UCSD-AML1 (cell line): ENCODE results near the gene PTPN3.
"Not testable (repeated sequence)": the region's sequence is repeated elsewhere in the genome, so short reads cannot be mapped to it uniquely, and the experiment has no call there.

ENCODE experiments used
- DNase-seq: peaks from one replicate; lab custom pipeline; 2025; ENCODE audit not compliant: unreplicated experiment; lab: John Stamatoyannopoulos, UW

The PTPN3 gene, protein sequence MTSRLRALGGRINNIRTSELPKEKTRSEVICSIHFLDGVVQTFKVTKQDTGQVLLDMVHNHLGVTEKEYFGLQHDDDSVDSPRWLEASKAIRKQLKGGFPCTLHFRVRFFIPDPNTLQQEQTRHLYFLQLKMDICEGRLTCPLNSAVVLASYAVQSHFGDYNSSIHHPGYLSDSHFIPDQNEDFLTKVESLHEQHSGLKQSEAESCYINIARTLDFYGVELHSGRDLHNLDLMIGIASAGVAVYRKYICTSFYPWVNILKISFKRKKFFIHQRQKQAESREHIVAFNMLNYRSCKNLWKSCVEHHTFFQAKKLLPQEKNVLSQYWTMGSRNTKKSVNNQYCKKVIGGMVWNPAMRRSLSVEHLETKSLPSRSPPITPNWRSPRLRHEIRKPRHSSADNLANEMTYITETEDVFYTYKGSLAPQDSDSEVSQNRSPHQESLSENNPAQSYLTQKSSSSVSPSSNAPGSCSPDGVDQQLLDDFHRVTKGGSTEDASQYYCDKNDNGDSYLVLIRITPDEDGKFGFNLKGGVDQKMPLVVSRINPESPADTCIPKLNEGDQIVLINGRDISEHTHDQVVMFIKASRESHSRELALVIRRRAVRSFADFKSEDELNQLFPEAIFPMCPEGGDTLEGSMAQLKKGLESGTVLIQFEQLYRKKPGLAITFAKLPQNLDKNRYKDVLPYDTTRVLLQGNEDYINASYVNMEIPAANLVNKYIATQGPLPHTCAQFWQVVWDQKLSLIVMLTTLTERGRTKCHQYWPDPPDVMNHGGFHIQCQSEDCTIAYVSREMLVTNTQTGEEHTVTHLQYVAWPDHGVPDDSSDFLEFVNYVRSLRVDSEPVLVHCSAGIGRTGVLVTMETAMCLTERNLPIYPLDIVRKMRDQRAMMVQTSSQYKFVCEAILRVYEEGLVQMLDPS

GRCh38 chr9:109498195-109499092, at the start of gene PTPN3:
TSS of gene PTPN3 (minus strand) at chr9:109498307. CDS start at chr9:109463434, 34,873 bp downstream.
- no peak for DNase-seq

GRCh38 chr9:109544954-109545353, 46.8 kb upstream of the PTPN3 start:
- not testable (repeated sequence) for DNase-seq

- DNase-seq, result no peak
These were observed 44.8 kb upstream of the PTPN3 start for GRCh38 chr9:109542922-109543321.

DNA sequence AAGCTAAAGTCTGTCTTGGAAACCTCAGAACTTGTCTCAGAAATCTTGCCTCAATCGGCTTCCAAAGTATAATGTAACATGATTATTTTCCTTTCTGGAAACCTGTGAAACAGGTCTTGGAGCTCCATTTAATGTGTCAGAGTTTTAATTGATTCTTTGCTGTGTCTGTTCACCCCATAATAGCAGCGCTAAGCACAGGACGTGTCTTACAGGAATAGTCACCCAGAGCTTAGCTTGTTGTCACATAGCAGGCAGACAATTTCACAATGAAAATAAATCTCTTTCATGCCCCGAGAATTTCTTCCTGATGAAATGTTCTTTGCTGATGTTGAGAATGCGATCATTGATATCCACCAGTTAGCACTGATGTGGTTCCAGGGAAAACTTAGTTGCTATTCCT, 40.2 kb upstream of the PTPN3 start:
- DNase-seq, result no peak

GRCh38 chr9:109537288-109537687, 39.2 kb upstream of the PTPN3 start:
- no peak for DNase-seq

DNA sequence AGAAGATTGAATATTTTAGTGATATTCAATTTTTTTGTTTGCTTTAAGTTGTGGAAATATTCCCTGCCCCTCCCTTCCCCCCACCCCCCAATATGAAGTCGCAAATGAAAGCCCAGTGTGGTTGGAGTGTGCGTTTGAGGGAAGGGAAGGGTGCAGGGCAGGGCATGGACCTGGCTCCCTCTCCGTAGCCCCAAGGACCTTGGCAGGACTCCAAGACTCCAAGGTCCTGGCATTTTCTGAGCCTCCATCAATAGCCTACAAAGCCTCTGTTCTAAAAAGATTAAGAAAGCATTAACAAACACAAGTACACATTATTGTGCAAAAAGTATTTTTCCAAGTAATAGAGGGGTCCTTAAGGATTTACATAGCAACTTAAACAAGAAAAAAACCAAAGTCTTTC, 38.8 kb upstream of the PTPN3 start:
- no peak for DNase-seq

GRCh38 chr9:109535365-109535764, 37.3 kb upstream of the PTPN3 start:
- no peak for DNase-seq

GRCh38 chr9:109534151-109534550, 36.0 kb upstream of the PTPN3 start:
- DNase-seq, result no peak

GRCh38 chr9:109532652-109533051, 34.5 kb upstream of the PTPN3 start:
- DNase-seq, result not testable (repeated sequence)

DNA sequence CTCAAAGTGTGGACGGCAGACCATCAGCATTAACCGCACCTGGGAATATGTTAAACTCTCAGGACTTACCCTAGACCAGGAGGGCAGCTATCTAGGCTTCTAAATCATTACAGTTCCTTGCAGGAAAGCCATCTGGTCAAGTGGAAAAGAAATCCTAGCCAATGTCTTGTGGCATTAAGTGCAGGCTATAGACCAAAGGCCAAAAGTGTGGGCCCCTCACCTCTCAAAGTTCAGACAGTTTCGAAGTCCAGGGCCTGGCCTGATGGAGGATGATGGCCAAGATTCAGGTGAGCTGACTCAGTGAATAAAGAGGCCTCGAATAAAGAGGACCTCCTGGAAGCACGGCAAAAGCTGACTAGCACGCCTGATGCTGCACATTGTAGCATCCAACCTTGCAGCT, 24.0 kb upstream of the PTPN3 start:
- no peak for DNase-seq

DNA sequence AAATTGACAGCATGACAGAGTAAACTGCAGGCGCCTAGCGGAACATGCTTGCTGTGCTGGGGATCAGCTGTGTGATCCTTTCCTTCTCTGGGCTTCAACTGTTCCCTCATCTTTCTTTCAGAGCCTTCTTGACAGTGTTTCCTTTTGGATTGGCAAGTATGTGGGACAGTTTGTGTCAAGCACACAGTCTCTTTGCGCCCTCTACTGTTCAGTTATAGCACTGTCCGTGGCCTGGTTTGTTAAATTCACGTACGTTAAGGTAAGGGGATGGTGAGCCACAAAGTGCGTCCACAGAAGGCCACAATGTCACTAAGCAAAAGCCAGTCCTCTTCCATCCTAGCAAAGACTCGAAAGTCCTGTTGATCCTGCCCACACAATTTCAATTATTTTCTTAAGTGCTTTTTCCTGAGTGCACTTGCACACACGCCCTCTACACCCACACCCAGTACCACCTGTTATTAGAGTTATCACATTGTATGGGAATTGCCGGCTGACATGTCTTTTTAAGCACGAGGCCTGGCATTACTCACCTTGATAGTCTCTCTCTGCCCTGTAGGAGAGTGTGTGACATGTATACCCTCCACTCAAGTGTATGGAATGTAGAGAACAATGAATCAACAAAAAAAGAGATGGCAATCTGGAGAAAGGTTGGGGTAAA, 22.5 kb upstream of the PTPN3 start:
- peak; percentile 28 for DNase-seq

GRCh38 chr9:109519366-109519765, 21.3 kb upstream of the PTPN3 start:
- DNase-seq, result no peak

DNA sequence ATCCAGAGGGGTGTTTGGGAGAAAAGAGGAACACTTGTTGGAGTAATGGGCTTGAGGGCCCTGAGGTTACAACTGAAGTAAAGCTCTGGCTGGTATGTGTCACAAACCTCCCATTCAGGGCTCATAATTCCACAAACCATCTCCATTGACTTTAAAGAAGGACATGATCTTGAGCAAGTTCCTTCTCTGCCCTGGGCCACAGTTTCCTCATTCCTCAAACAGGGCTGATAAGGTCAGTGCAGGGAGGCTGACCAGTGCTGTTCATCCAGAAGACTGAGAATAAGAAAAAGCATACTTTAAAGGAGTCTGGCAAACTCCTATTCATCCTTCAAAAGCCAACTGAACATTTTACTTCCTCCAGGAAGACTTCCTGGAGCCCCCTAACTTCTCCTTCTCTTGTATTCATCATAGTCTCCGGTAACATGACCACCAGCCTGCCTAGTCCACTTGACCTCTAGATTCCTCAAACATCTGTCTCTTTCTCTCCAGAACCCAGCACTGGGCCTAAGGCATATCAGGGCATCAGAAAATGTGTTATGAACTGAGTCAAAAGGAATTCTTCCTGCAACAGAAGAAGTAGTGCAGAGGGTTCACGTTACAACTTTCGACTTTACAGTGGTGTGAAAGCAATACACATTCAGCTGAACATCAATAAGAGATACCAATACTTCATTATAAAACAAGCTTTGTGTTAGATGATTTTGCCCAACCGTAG, 20.7 kb upstream of the PTPN3 start:
- no peak for DNase-seq

DNA sequence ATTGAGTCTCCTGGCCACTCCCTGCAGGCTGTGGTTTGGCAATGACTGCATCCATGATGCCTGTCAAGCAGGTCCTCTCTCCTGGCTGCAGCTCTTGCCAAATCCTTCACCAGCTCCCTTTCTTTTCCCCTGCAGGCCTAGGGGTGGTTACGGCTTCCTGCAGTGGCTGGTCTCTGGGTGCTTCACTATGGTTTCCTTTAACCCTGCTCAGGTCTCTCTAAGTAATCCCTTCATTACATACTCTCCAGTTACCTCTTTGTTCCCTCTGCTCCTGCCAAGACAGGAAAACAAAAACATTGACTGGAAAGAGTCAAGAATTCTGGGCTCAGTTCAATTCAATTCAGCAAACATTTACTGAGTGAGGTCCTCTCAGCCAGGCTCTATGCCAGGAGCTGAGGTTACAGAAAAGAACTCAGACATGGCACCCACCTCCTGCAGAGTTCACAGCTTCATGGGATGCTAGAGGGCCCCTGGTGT, 19.8 kb upstream of the PTPN3 start:
- DNase-seq, result no peak

GRCh38 chr9:109513871-109514270, 15.8 kb upstream of the PTPN3 start:
- no peak for DNase-seq

GRCh38 chr9:109512170-109512756, 14.2 kb upstream of the PTPN3 start:
- no peak for DNase-seq

DNA sequence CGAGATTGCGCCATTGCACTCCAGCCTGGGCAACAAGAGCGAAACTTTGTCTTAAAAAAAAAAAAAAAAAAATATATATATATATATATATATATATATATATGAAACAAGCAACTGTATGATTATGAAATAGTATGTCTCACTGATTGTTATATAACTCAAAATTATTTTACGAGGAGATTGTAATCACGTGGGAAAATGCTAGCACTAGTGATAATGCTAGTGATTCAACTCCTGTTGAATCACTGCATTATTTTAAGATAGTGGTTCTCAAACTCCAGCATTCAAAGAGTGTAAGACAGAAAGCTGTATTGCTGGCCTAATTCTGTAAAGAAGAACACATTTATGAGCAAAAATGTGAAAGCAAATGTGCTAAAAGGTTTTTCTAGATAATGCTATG, 12.4 kb upstream of the PTPN3 start:
- no peak for DNase-seq

GRCh38 chr9:109510042-109510441, 11.9 kb upstream of the PTPN3 start:
- DNase-seq, result not testable (repeated sequence)

- DNase-seq, result no peak
These were observed 11.5 kb upstream of the PTPN3 start for GRCh38 chr9:109509611-109510010.
